H9 (cell line): ENCODE measurements around the gene AGPAT1. TPM values are rescaled to one million over a fixed set of nuclear protein-coding genes. Genes with fewer than 3 reads are reported as not detected.

Experiments used
- DNase-seq: peaks from one replicate; pipeline ENCODE4 v3.0.0-alpha.2; 2017
- H2AFZ ChIP-seq: one replicate; pipeline ENCODE4 v1.6.1; 2013; ENCODE audit warnings: mild to moderate bottlenecking, low read length, control low read depth, moderate library complexity
- H2AK5ac ChIP-seq: 2 replicates; pipeline ENCODE4 v1.6.1; 2013; ENCODE audit warnings: low read length, control low read depth, mixed read lengths; ENCODE audit not compliant: insufficient read length
- H2BK120ac ChIP-seq: one replicate; pipeline ENCODE4 v1.6.1; 2013; ENCODE audit warnings: low read depth, mild to moderate bottlenecking, low read length, control low read depth, inconsistent platforms; ENCODE audit not compliant: poor library complexity, severe bottlenecking
- H2BK12ac ChIP-seq: 2 replicates; pipeline ENCODE4 v1.6.1; 2013; ENCODE audit warnings: low read length, control low read depth, mixed read lengths, low read depth; ENCODE audit not compliant: insufficient read length
- H2BK15ac ChIP-seq: 2 replicates; pipeline ENCODE4 v1.6.1; 2013; ENCODE audit warnings: low read depth, low read length, control low read depth
- H2BK20ac ChIP-seq: one replicate; pipeline ENCODE4 v1.6.1; 2013; ENCODE audit warnings: low read depth, mild to moderate bottlenecking, low read length, control low read depth, inconsistent platforms; ENCODE audit not compliant: poor library complexity, severe bottlenecking
- H2BK5ac ChIP-seq: 2 replicates; pipeline ENCODE4 v1.6.1; 2013; ENCODE audit warnings: low read length, control low read depth, mixed read lengths; ENCODE audit not compliant: insufficient read length
- H3K14ac ChIP-seq: 2 replicates; pipeline ENCODE4 v1.6.1; 2013; ENCODE audit warnings: low read length, control low read depth; ENCODE audit not compliant: insufficient read depth
- H3K18ac ChIP-seq: 2 replicates; pipeline ENCODE4 v1.6.1; 2013; ENCODE audit warnings: low read depth, mild to moderate bottlenecking, mixed read lengths, low read length, control low read depth; ENCODE audit not compliant: insufficient read length
- H3K23ac ChIP-seq: 2 replicates; pipeline ENCODE4 v1.6.1; 2013; ENCODE audit warnings: low read length, control low read depth, mixed read lengths, low read depth; ENCODE audit not compliant: insufficient read length
- H3K23me2 ChIP-seq: 2 replicates; pipeline ENCODE4 v1.6.1; 2013; ENCODE audit warnings: low read depth, mild to moderate bottlenecking, mixed read lengths, low read length, control low read depth; ENCODE audit not compliant: insufficient read length, poor library complexity, severe bottlenecking
- H3K27ac ChIP-seq: 2 replicates; pipeline ENCODE4 v1.5.1; 2013; ENCODE audit warnings: low read length, control low read depth, mixed read lengths, low read depth; ENCODE audit not compliant: insufficient read length
- H3K27me3 ChIP-seq: 2 replicates; pipeline ENCODE4 v1.6.1; 2013; ENCODE audit warnings: low read length, control low read depth, inconsistent platforms; ENCODE audit not compliant: insufficient read depth
- H3K4ac ChIP-seq: 2 replicates; pipeline ENCODE4 v1.6.1; 2013; ENCODE audit warnings: low read depth, mild to moderate bottlenecking, control low read depth, inconsistent platforms, low read length, moderate library complexity
- H3K4me1 ChIP-seq: 2 replicates; pipeline ENCODE4 v1.6.1; 2013; ENCODE audit warnings: low read length, control low read depth, inconsistent platforms; ENCODE audit not compliant: insufficient read depth
- H3K4me2 ChIP-seq: 2 replicates; pipeline ENCODE4 v1.6.1; 2013; ENCODE audit warnings: low read length, control low read depth, mixed read lengths; ENCODE audit not compliant: insufficient read length, insufficient read depth
- H3K56ac ChIP-seq: 2 replicates; pipeline ENCODE4 v1.6.1; 2013; ENCODE audit warnings: low read depth, mild to moderate bottlenecking, mixed read lengths, low read length, control low read depth; ENCODE audit not compliant: insufficient read length
- H3K79me1 ChIP-seq: 2 replicates; pipeline ENCODE4 v1.6.1; 2013; ENCODE audit warnings: low read depth, mild to moderate bottlenecking, moderate library complexity, low read length, control low read depth, inconsistent platforms; ENCODE audit not compliant: insufficient read depth, poor library complexity, severe bottlenecking
- H3K79me2 ChIP-seq: 2 replicates; pipeline ENCODE4 v1.6.1; 2013; ENCODE audit warnings: low read length, control low read depth, inconsistent platforms; ENCODE audit not compliant: insufficient read depth
- H3K9ac ChIP-seq: 2 replicates; pipeline ENCODE4 v1.6.1; 2013; ENCODE audit warnings: low read length, control low read depth, mixed read lengths; ENCODE audit not compliant: insufficient read length; ENCODE audit errors: extremely low read depth
- H3K9me3 ChIP-seq: one replicate; pipeline ENCODE4 v1.6.1; 2013; ENCODE audit warnings: low read depth, low read length, inconsistent platforms; ENCODE audit not compliant: control insufficient read depth
- H3T11ph ChIP-seq: one replicate; pipeline ENCODE4 v1.6.1; 2013; ENCODE audit warnings: mild to moderate bottlenecking, low read length, control low read depth, inconsistent platforms
- H4K20me1 ChIP-seq: one replicate; pipeline ENCODE4 v1.6.1; 2013; ENCODE audit not compliant: control insufficient read depth, insufficient read length, insufficient read depth
- H4K5ac ChIP-seq: 2 replicates; pipeline ENCODE4 v1.6.1; 2013; ENCODE audit warnings: low read depth, mild to moderate bottlenecking, mixed read lengths, low read length, control low read depth; ENCODE audit not compliant: insufficient read length
- H4K8ac ChIP-seq: replicated peaks from 2 replicates; pipeline ENCODE4 v1.6.1; 2013; ENCODE audit warnings: low read length, control low read depth, mixed read lengths, low read depth; ENCODE audit not compliant: insufficient read length
- H4K91ac ChIP-seq: 2 replicates; pipeline ENCODE4 v1.6.1; 2013; ENCODE audit warnings: low read depth, mild to moderate bottlenecking, moderate library complexity, mixed read lengths, low read length, control low read depth; ENCODE audit not compliant: insufficient read length
- H3K27ac Mint-ChIP-seq, 3 experiments: 2 replicates in 2 of 3; 3 replicates in 1 of 3; pipeline ENCODE4 v1.8.0; 2020 to 2021; ENCODE audit warnings: mixed read lengths in 3 of 3, mild to moderate bottlenecking in 1 of 3, moderate library complexity in 1 of 3
- H3K27me3 Mint-ChIP-seq: 2 replicates; pipeline ENCODE4 v1.8.0; 2021; ENCODE audit warnings: low read depth, mild to moderate bottlenecking, moderate library complexity, mixed read lengths
- H3K36me3 Mint-ChIP-seq, 3 experiments: 2 replicates in 2 of 3; 3 replicates in 1 of 3; pipeline ENCODE4 v1.8.0; 2020 to 2021; ENCODE audit warnings: low read depth in 3 of 3, mixed read lengths in 3 of 3; ENCODE audit not compliant: insufficient read depth in 1 of 3
- H3K4me1 Mint-ChIP-seq, 2 experiments: 2 replicates each; pipeline ENCODE4 v1.8.0; 2020; ENCODE audit warnings: mixed read lengths in 2 of 2
- H3K4me3 Mint-ChIP-seq, 2 experiments: 2 replicates in 1 of 2; 3 replicates in 1 of 2; pipeline ENCODE4 v1.8.0; 2020 to 2021; ENCODE audit warnings: mild to moderate bottlenecking in 2 of 2, mixed read lengths in 2 of 2, moderate library complexity in 1 of 2
- H3K9me3 Mint-ChIP-seq, 2 experiments: 2 replicates in 1 of 2; 3 replicates in 1 of 2; pipeline ENCODE4 v1.8.0; 2020; ENCODE audit warnings: mild to moderate bottlenecking in 2 of 2, mixed read lengths in 2 of 2, moderate library complexity in 1 of 2
- CTCF ChIP-seq: fragments of 200-600 bp; sonication (generic); conservative IDR thresholded peaks from 3 replicates; pipeline ENCODE4 v1.8.0; 2021; ENCODE audit warnings: antibody characterized with exemption, mild to moderate bottlenecking
- WGBS: extraction: QIAGEN DNeasy Blood & Tissue Kit; methylation state at CpG from one replicate; pipeline ENCODE4 v1.1.7; 2013; ENCODE audit warnings: missing lambda C conversion rate, low lambda C conversion rate, mixed read lengths; ENCODE audit not compliant: insufficient read length; ENCODE audit errors: extremely low coverage; 5-methylcytosine and 5-hydroxymethylcytosine counted together
- total RNA-seq: library from RNA; stranded (reverse); gene quantifications from 2 replicates; pipeline ENCODE4 v1.2.1, GENCODE V29; 2021

AGPAT1 gene
- total RNA-seq, 1 experiment from 2014 or later: 89.5 TPM

DNA sequence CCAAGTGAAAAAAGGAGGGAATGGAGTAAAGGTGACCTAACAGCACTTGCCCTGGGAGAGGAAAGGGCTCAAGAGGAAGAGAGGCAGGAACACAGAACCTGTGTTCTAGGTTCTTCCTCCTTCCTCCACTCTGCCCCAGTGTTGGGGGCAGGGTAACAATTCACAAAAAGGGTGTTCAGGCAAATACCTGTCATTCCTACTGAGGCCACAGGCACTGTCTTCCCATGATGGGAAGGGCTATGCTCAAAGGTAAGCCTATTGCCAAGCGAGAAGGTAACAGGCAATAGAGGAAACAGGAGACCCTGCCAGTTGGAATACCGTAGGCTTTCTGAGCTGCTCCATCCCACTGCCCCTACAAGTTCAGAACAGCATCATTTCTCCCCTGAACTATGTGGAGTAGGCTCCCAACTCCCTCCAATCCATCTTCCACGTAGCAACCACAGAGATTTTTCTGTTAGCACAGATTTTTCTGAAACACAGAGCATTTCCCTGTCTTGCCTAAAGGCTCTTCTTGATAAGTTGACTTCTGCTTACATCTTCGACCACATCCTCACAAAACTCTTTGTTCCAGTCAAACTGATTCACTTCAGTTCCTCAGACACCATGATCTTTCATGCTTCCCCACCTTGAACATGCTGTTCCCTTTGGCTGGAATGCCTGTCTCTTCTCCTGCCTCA lies 2.7 kb downstream of the AGPAT1 start:
- H2AFZ ChIP-seq: no peak overlapping the region
- no peak for TF ChIP-seq CTCF
- Mint-ChIP-seq H3K9me3 (no peaks in the 10 kb centered on the region), H3K27me3 (no peaks in the 10 kb centered on the region), H3K4me3 (peak overlapping the region; percentile 2 to 11; a peak in 2 of 5 replicates), H3K27ac (no peak overlapping the region; a peak in 2 of 7 replicates), H3K4me1 (peaks cover 27 to 39% of the 10 kb centered on the region in 2 experiments), H3K36me3 (peaks cover 29 to 39% (median 37%) of the 10 kb centered on the region in 3 experiments; a peak in 6 of 7 replicates)
- H2BK12ac ChIP-seq: no peak overlapping the region
- no peak overlapping the region for H3K14ac ChIP-seq
- no peak overlapping the region for H3K23ac ChIP-seq
- H3K18ac ChIP-seq: no peak overlapping the region
- no peak overlapping the region for H3K4ac ChIP-seq
- H4K91ac ChIP-seq: no peak overlapping the region
- H3K79me2 ChIP-seq: peaks cover 15% of the 10 kb centered on the region; the same call in 1 of the 2 replicates
- H2BK120ac ChIP-seq: no peak overlapping the region
- no peak overlapping the region for H2BK5ac ChIP-seq
- H3K9ac ChIP-seq: peak overlapping the region; percentile 49
- no peak overlapping the region for H2AK5ac ChIP-seq
- H3K79me1 ChIP-seq: no peaks in the 10 kb centered on the region
- no peak overlapping the region for H3K4me2 ChIP-seq
- no peak overlapping the region for H4K8ac ChIP-seq
- DNase-seq: no peak
- no peak overlapping the region for H3K27ac ChIP-seq
- no peak overlapping the region for H2BK15ac ChIP-seq
- peaks cover 7% of the 10 kb centered on the region for H3K4me1 ChIP-seq
- peaks cover 17% of the 10 kb centered on the region for H3K23me2 ChIP-seq
- H3T11ph ChIP-seq: no peak overlapping the region
- WGBS: no CpG with 5 or more reads among the region's 4 CpGs
- H3K27me3 ChIP-seq: no peaks in the 10 kb centered on the region
- H3K56ac ChIP-seq: no peak overlapping the region
- peaks cover 2% of the 10 kb centered on the region for H4K20me1 ChIP-seq
- H2BK20ac ChIP-seq: no peak overlapping the region
- H3K9me3 ChIP-seq: no peaks in the 10 kb centered on the region
- no peak overlapping the region for H4K5ac ChIP-seq
